Natural killer cell (primary cell): ENCODE data around the gene SRPRA. TPM values are rescaled to one million over a fixed set of nuclear protein-coding genes. Genes with fewer than 3 reads are reported as not detected.

ENCODE experiments used
- ATAC-seq, 3 donors: fragments of 150-1000 bp in 2 of 3; fragments of 200-7000 bp in 1 of 3; cut with Tn5 transposase; 1 replicate in 1 of 3; 2 replicates in 2 of 3; pipeline ENCODE4 v1.10.0; 2021; ENCODE audit warnings: mild to moderate bottlenecking in 2 of 3, moderate library complexity in 2 of 3
- DNase-seq, 2 donors: peaks; one replicate each; pipeline versions ENCODE4 v3.0.0 to v3.0.0-alpha.2; 2013 to 2021; ENCODE audit warnings: mixed read lengths in 1 of 2
- H3K27ac ChIP-seq: one replicate; pipeline ENCODE4 v1.5.1; 2013; ENCODE audit warnings: mild to moderate bottlenecking, low read length
- H3K27me3 ChIP-seq: one replicate; pipeline ENCODE4 v1.6.1; 2013; ENCODE audit warnings: low read length; ENCODE audit not compliant: control insufficient read depth, insufficient read depth
- H3K36me3 ChIP-seq: one replicate; pipeline ENCODE4 v1.6.1; 2013; ENCODE audit warnings: low read length; ENCODE audit not compliant: control insufficient read depth, insufficient read depth
- H3K4me1 ChIP-seq: one replicate; pipeline ENCODE4 v1.6.1; 2013; ENCODE audit warnings: low read length; ENCODE audit not compliant: control insufficient read depth, insufficient read depth
- H3K4me3 ChIP-seq: one replicate; pipeline ENCODE4 v1.5.1; 2013; ENCODE audit warnings: low read length
- H3K9me3 ChIP-seq: one replicate; pipeline ENCODE4 v1.6.1; 2013; ENCODE audit warnings: low read length; ENCODE audit not compliant: control insufficient read depth, insufficient read depth
- H3K27ac Mint-ChIP-seq, 2 donors: one replicate each; pipeline ENCODE4 v1.8.0; 2022; ENCODE audit warnings: mild to moderate bottlenecking in 2 of 2, mixed read lengths in 2 of 2, moderate library complexity in 1 of 2
- H3K27me3 Mint-ChIP-seq, 2 donors: one replicate each; pipeline ENCODE4 v1.8.0; 2022; ENCODE audit warnings: low read depth in 2 of 2, mixed read lengths in 2 of 2
- H3K36me3 Mint-ChIP-seq: one replicate; pipeline ENCODE4 v1.8.0; 2022; ENCODE audit warnings: mixed read lengths
- H3K4me1 Mint-ChIP-seq, 2 donors: one replicate each; pipeline ENCODE4 v1.8.0; 2022; ENCODE audit warnings: mixed read lengths in 2 of 2
- H3K4me3 Mint-ChIP-seq: one replicate; pipeline ENCODE4 v1.8.0; 2022; ENCODE audit warnings: mild to moderate bottlenecking, moderate library complexity, mixed read lengths
- H3K9me3 Mint-ChIP-seq, 2 donors: one replicate each; pipeline ENCODE4 v1.8.0; 2022; ENCODE audit warnings: mixed read lengths in 2 of 2
- CTCF ChIP-seq: fragments of 200-600 bp; IDR thresholded peaks from one replicate; pipeline ENCODE4 v1.8.0; 2022; ENCODE audit warnings: antibody characterized with exemption
- whole genome bisulfite sequencing: methylation state at CpG from one replicate; pipeline ENCODE4 v1.1.7; 2013; ENCODE audit warnings: missing lambda C conversion rate; ENCODE audit not compliant: insufficient coverage; 5-methylcytosine and 5-hydroxymethylcytosine counted together
- intact Hi-C: fragments of 100-400 bp; cut with micrococcal nuclease; formaldehyde crosslinking; loops from one replicate; pipeline ENCODE4 v1.14.2; 2022
- total RNA-seq, 4 donors: library from RNA; stranded (reverse); fragments of 120-200 nt in 1 of 4; gene quantifications; one replicate each; pipeline versions ENCODE4 v1.2.3 to v1.2.4, GENCODE V29; 2013 to 2022

The SRPRA gene
- total RNA-seq, 3 donors from 2014 or later (not counting 1 experiment from before 2014, with no cell fraction given) = 188 to 225 (median 195) TPM

GRCh38 chr11:126313826-126314225, 45.1 kb upstream of the SRPRA start:
- H3K27me3 ChIP-seq = no peaks in the 10 kb centered on the region
- H3K4me1 Mint-ChIP-seq = peaks cover 60 to 65% of the 10 kb centered on the region in 2 donors
- no peaks in the 10 kb centered on the region for H3K9me3 Mint-ChIP-seq
- intact Hi-C loops = no loop called here
- ATAC-seq (no peak), DNase-seq (no peak)
- H3K27ac Mint-ChIP-seq = peak overlapping the region; percentile 62 to 92
- H3K27ac ChIP-seq = no peak overlapping the region
- peaks cover 50% of the 10 kb centered on the region for H3K4me1 ChIP-seq
- H3K36me3 Mint-ChIP-seq = peaks cover 6% of the 10 kb centered on the region
- no peaks in the 10 kb centered on the region for H3K27me3 Mint-ChIP-seq
- no peak overlapping the region for H3K4me3 Mint-ChIP-seq
- WGBS = 80% methylated on average over 5 of the region's 5 CpGs
- no peak overlapping the region for H3K4me3 ChIP-seq
- H3K9me3 ChIP-seq = no peaks in the 10 kb centered on the region
- H3K36me3 ChIP-seq = peaks cover 12% of the 10 kb centered on the region
- TF ChIP-seq CTCF = no peak

- Mint-ChIP-seq H3K4me1 (peaks cover 54 to 59% of the 10 kb centered on the region in 2 donors), H3K4me3 (peak overlapping the region; percentile 53), H3K36me3 (peaks cover 6% of the 10 kb centered on the region), H3K9me3 (no peaks in the 10 kb centered on the region), H3K27ac (peak overlapping the region; percentile 92 to 93), H3K27me3 (no peaks in the 10 kb centered on the region)
- ATAC-seq = no peak
- H3K4me3 ChIP-seq = no peak overlapping the region
- peaks cover 14% of the 10 kb centered on the region for H3K36me3 ChIP-seq
- 97% methylated on average over 8 of the region's 8 CpGs for WGBS
- H3K4me1 ChIP-seq = peaks cover 41% of the 10 kb centered on the region
- intact Hi-C loops = no loop called here
- TF ChIP-seq CTCF = no peak
- H3K9me3 ChIP-seq = no peaks in the 10 kb centered on the region
- no peak for DNase-seq
- H3K27me3 ChIP-seq = no peaks in the 10 kb centered on the region
- H3K27ac ChIP-seq = peak overlapping the region; percentile 82
Observed at GRCh38 chr11:126312961-126313360, 44.3 kb upstream of the SRPRA start.

GRCh38 chr11:126311401-126312291, 43.0 kb upstream of the SRPRA start:
- Mint-ChIP-seq H3K27me3 (no peaks in the 10 kb centered on the region), H3K9me3 (no peaks in the 10 kb centered on the region), H3K27ac (peak overlapping the region; percentile 92 to 93), H3K4me1 (peaks cover 48 to 52% of the 10 kb centered on the region in 2 donors), H3K36me3 (peaks cover 6% of the 10 kb centered on the region), H3K4me3 (peak overlapping the region; percentile 79)
- peaks cover 31% of the 10 kb centered on the region for H3K4me1 ChIP-seq
- H3K4me3 ChIP-seq = no peak overlapping the region
- H3K9me3 ChIP-seq = no peaks in the 10 kb centered on the region
- H3K27me3 ChIP-seq = no peaks in the 10 kb centered on the region
- DNase-seq = no peak
- TF ChIP-seq CTCF = no peak
- 64% methylated on average over 13 of the region's 14 CpGs for WGBS
- intact Hi-C loops = loop anchor here (1.0 to 2.0 kb wide), 5 partner anchors 18 to 105 kb away; partner anchors contain the start of genes FOXRED1 and SRPRA
- ATAC-seq = peak; percentile 60 to 79 (median 74)
- peak overlapping the region; percentile 82 for H3K27ac ChIP-seq
- peaks cover 16% of the 10 kb centered on the region for H3K36me3 ChIP-seq
